ENCODE data around the gene KAT8. TPM values are rescaled to one million over a fixed set of nuclear protein-coding genes. Genes with fewer than 3 reads are reported as not detected.

The KAT8 gene
- total and polyA plus RNA-seq, 9 of the 15 experiments (the other 6 are each of a cell fraction or from before 2014, with no cell fraction given): 10.0 to 98.5 (median 76.4) TPM

- TF ChIP-seq THRA (IDR thresholded peaks at IDR 0.05) (no peak), RB1 (IDR thresholded peaks at IDR 0.05; ENCODE audit: low read depth) (peak; percentile 60; the same call in 1 of the 2 replicates), ZNF696 (CRISPR knock-in tag; conservative IDR thresholded peaks at IDR 0.05) (no peak), FOXK1 (CRISPR knock-in tag; IDR thresholded peaks at IDR 0.05; ENCODE audit: borderline replicate concordance) (no peak), POLR2G (IDR thresholded peaks at IDR 0.05; ENCODE audit: low read depth, low read length) (peak; percentile 81), ZNF740 (CRISPR knock-in tag; IDR thresholded peaks at IDR 0.05) (no peak), ZNF740 (tag; IDR thresholded peaks at IDR 0.05) (no peak), RNF2 (IDR thresholded peaks at IDR 0.05) (no peak), U2AF2 (optimal IDR thresholded peaks at IDR 0.05; ENCODE audit: low read depth, low read length) (no peak), ZSCAN29 (IDR thresholded peaks at IDR 0.05) (no peak), SP1 (CRISPR knock-in tag; IDR thresholded peaks at IDR 0.05) (peak; percentile 86), ATF1 (CRISPR knock-in tag; IDR thresholded peaks at IDR 0.05) (no peak), ATF1 (tag; IDR thresholded peaks at IDR 0.05) (peak; percentile 97), ZBTB12 (CRISPR knock-in tag; IDR thresholded peaks at IDR 0.05) (peak; percentile 87), VEZF1 (CRISPR knock-in tag; IDR thresholded peaks at IDR 0.05) (peak; percentile 34; the same call in 1 of the 2 replicates), KAT7 (CRISPR knock-in tag; IDR thresholded peaks at IDR 0.05; ENCODE audit: borderline replicate concordance) (0 out of 2 replicates have a peak, but pooled peaks have one; percentile 47), AFF4 (CRISPR knock-in tag; IDR thresholded peaks at IDR 0.05) (no peak), SREBF2 (CRISPR knock-in tag; IDR thresholded peaks at IDR 0.05) (no peak)
Measured at GRCh38 chr16:31108035-31108793, 9.2 kb upstream of the KAT8 start, which contains the start of gene BCKDK (continued).
